NOMO-1 (cell line): ENCODE data around the gene SSRP1.

ENCODE experiments used
- DNase-seq, 2 experiments: peaks; one replicate each; lab custom pipeline; 2025; ENCODE audit not compliant: unreplicated experiment in 2 of 2; lab: John Stamatoyannopoulos, UW

The SSRP1 gene

GRCh38 chr11:57276169-57276970 is 59.3 kb downstream of the SSRP1 start:
- no peak for DNase-seq
